Measurements from ENCODE around the gene THBS2. TPM values are rescaled to one million over a fixed set of nuclear protein-coding genes. Genes with fewer than 3 reads are reported as not detected.
"Not testable (repeated sequence)": the region's sequence is repeated elsewhere in the genome, so short reads cannot be mapped to it uniquely, and the experiment has no call there.

The THBS2 gene
- total RNA-seq, 2 experiments from 2014 or later: not detected

- H3K4me3 Mint-ChIP-seq: no peak overlapping the region
- ATAC-seq (no peak), DNase-seq (no peak)
- intact Hi-C loops (cut with DNase I, micrococcal nuclease): no loop called here
- POLR2A ChIA-PET: no interaction called here
- H3K4me1 Mint-ChIP-seq: no peaks in the 10 kb centered on the region
- H3K36me3 Mint-ChIP-seq (ENCODE audit: low read depth): no peaks in the 10 kb centered on the region
- no peaks in the 10 kb centered on the region for H3K27me3 Mint-ChIP-seq
- no peaks in the 10 kb centered on the region for H3K9me3 Mint-ChIP-seq (ENCODE audit: low read depth)
- no peak overlapping the region for H3K27ac Mint-ChIP-seq
- CTCF ChIA-PET: interaction anchor here (1.0 kb wide), 1 partner anchor 12 kb away, joined by 3 read pairs; no protein-coding TSS in a partner anchor
Measured at GRCh38 chr6:169200893-169201514, 52.6 kb downstream of the THBS2 start.

DNA sequence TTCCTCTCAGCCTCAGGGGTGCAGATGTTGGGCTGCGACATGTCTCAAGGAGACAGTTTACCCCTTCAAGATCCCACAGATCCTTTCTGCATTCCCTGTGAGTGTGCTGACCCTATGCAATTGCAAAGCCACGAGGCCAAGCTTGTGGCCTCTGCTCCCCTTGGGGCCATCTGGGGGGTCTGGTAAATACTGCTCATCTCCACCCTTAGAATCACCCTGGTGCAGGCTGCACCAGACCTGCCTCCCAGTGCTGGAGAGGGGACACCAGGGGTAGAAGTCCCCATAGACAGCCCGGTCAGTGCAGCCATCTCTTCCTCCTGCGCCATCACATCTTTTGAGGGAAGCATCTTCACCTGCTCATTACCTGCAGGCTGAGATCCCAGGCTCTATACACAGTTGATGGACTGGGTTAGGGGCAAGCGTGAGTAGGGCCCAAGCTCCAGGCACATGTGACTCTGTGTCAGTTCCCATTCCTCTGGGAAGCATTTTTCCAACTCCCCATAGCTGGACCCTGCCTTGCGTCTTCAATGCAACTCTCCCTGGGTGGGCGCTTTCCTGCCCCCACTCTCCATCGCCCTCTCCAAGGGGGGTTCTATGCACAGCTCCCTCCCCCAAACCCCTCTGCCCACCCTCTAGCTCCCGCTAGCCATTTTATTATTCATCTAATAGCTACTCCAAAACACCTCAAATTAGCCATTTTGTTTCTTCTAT is 53.9 kb downstream of the THBS2 start:
- H3K36me3 Mint-ChIP-seq (ENCODE audit: low read depth): no peaks in the 10 kb centered on the region
- H3K27me3 Mint-ChIP-seq: no peaks in the 10 kb centered on the region
- intact Hi-C loops (cut with DNase I, micrococcal nuclease): no loop called here
- no peak overlapping the region for H3K4me3 Mint-ChIP-seq
- no peak overlapping the region for H3K27ac Mint-ChIP-seq
- ATAC-seq (no peak), DNase-seq (no peak)
- H3K4me1 Mint-ChIP-seq: no peaks in the 10 kb centered on the region
- H3K9me3 Mint-ChIP-seq (ENCODE audit: low read depth): no peaks in the 10 kb centered on the region
- ChIA-PET POLR2A (no interaction called here), CTCF (interaction anchor here (0.6 to 1.0 kb wide), 2 partner anchors 11 to 384 kb away, joined by 3 read pairs; no protein-coding TSS in a partner anchor)

- no peaks in the 10 kb centered on the region for H3K9me3 Mint-ChIP-seq (ENCODE audit: low read depth)
- H3K27ac Mint-ChIP-seq: no peak overlapping the region
- H3K4me3 Mint-ChIP-seq: no peak overlapping the region
- H3K4me1 Mint-ChIP-seq: no peaks in the 10 kb centered on the region
- no peaks in the 10 kb centered on the region for H3K36me3 Mint-ChIP-seq (ENCODE audit: low read depth)
- ChIA-PET POLR2A (no interaction called here), CTCF (no interaction called here)
- no peaks in the 10 kb centered on the region for H3K27me3 Mint-ChIP-seq
- intact Hi-C loops (cut with DNase I, micrococcal nuclease): no loop called here
- DNase-seq (no peak), ATAC-seq (no peak)
Measured at GRCh38 chr6:169198885-169199284, 54.8 kb downstream of the THBS2 start.

- H3K4me1 Mint-ChIP-seq; intact Hi-C loops (cut with DNase I, micrococcal nuclease); H3K27me3 Mint-ChIP-seq; POLR2A ChIA-PET; H3K36me3 Mint-ChIP-seq (ENCODE audit: low read depth); H3K4me3 Mint-ChIP-seq; CTCF ChIA-PET; DNase-seq; H3K9me3 Mint-ChIP-seq (ENCODE audit: low read depth); ATAC-seq; H3K27ac Mint-ChIP-seq: not testable (repeated sequence)
Measured at GRCh38 chr6:169197929-169198328, 55.7 kb downstream of the THBS2 start.

DNA sequence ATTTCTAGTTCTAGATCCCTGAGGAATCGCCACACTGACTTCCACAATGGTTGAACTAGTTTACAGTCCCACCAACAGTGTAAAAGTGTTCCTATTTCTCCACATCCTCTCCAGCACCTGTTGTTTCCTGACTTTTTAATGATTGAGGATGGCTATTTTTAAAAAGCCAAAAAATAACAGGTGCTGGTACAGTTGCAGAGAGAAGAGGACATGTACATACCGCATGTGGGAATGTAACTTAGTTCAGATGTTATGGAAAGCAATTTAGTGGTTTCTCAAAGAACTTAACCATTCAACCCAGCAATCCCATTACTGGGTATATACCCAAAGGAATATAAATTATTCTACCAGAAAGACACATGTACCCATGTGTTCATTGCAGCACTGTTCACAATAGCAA is 57.4 kb downstream of the THBS2 start:
- intact Hi-C loops (cut with DNase I, micrococcal nuclease); H3K36me3 Mint-ChIP-seq (ENCODE audit: low read depth); DNase-seq; H3K4me3 Mint-ChIP-seq; H3K9me3 Mint-ChIP-seq (ENCODE audit: low read depth); POLR2A ChIA-PET; CTCF ChIA-PET; H3K27me3 Mint-ChIP-seq; H3K4me1 Mint-ChIP-seq; H3K27ac Mint-ChIP-seq; ATAC-seq: not testable (repeated sequence)

- Mint-ChIP-seq H3K27me3 (peaks cover 3% of the 10 kb centered on the region), H3K4me1 (no peaks in the 10 kb centered on the region), H3K9me3 (ENCODE audit: low read depth) (no peaks in the 10 kb centered on the region), H3K36me3 (ENCODE audit: low read depth) (no peaks in the 10 kb centered on the region), H3K4me3 (no peak overlapping the region), H3K27ac (no peak overlapping the region)
- DNase-seq (no peak), ATAC-seq (no peak)
- intact Hi-C loops (cut with DNase I, micrococcal nuclease): no loop called here
- ChIA-PET CTCF (interaction anchor here (0.5 to 0.8 kb wide), 2 partner anchors 45 to 144 kb away, joined by 3 read pairs; no protein-coding TSS in a partner anchor), POLR2A (no interaction called here)
Measured at GRCh38 chr6:169194737-169195136, 58.9 kb downstream of the THBS2 start.

GRCh38 chr6:169190970-169191369 is 62.7 kb downstream of the THBS2 start:
- no peak for ATAC-seq
- Mint-ChIP-seq H3K36me3 (ENCODE audit: low read depth) (no peaks in the 10 kb centered on the region), H3K9me3 (ENCODE audit: low read depth) (no peaks in the 10 kb centered on the region), H3K27ac (no peak overlapping the region), H3K27me3 (peaks cover 3% of the 10 kb centered on the region), H3K4me3 (no peak overlapping the region), H3K4me1 (peaks cover 6% of the 10 kb centered on the region)
- ChIA-PET CTCF (no interaction called here), POLR2A (no interaction called here)
- no peak for DNase-seq
- intact Hi-C loops (cut with DNase I, micrococcal nuclease): no loop called here

GRCh38 chr6:169190144-169190584 is 63.5 kb downstream of the THBS2 start:
- H3K36me3 Mint-ChIP-seq (ENCODE audit: low read depth): no peaks in the 10 kb centered on the region
- DNase-seq (no peak), ATAC-seq (no peak)
- CTCF ChIA-PET: interaction anchor here (1.0 kb wide), 1 partner anchor 31 kb away, joined by 4 read pairs; no protein-coding TSS in a partner anchor
- H3K4me3 Mint-ChIP-seq: no peak overlapping the region
- no peaks in the 10 kb centered on the region for H3K9me3 Mint-ChIP-seq (ENCODE audit: low read depth)
- H3K27me3 Mint-ChIP-seq: peaks cover 3% of the 10 kb centered on the region
- intact Hi-C loops (cut with DNase I, micrococcal nuclease): no loop called here
- H3K27ac Mint-ChIP-seq: no peak overlapping the region
- H3K4me1 Mint-ChIP-seq: peaks cover 6% of the 10 kb centered on the region
- POLR2A ChIA-PET: interaction anchor here (0.5 kb wide), 1 partner anchor 75 kb away, joined by 3 read pairs; no protein-coding TSS in a partner anchor

DNA sequence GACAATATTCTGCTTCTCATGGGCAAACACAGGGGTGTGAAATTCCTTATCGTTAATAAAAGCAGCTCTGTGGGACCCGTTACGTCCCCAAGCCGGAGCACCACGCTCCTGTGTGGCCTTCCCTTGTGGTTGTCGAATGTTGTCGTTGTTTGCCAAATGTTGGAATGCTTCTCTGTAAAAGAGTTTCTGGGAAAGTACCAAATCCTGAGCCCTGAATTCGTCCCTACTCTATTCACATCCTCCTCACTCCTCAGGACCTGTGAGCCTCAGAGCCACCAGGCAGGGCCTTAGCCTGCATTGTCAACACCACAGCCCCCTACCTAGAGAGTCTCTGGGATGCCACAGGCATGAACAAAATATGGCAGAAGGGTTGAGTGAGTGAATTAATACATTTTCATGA is 64.0 kb downstream of the THBS2 start:
- ChIA-PET CTCF (interaction anchor here (0.8 to 1.0 kb wide), 2 partner anchors 11 to 32 kb away, joined by 3 to 4 read pairs; no protein-coding TSS in a partner anchor), POLR2A (interaction anchor here (0.5 kb wide), 1 partner anchor 74 kb away, joined by 3 read pairs; no protein-coding TSS in a partner anchor)
- no peak for ATAC-seq
- DNase-seq: no peak
- Mint-ChIP-seq H3K36me3 (ENCODE audit: low read depth) (no peaks in the 10 kb centered on the region), H3K9me3 (ENCODE audit: low read depth) (no peaks in the 10 kb centered on the region), H3K4me3 (no peak overlapping the region), H3K4me1 (peaks cover 6% of the 10 kb centered on the region), H3K27ac (no peak overlapping the region), H3K27me3 (peaks cover 3% of the 10 kb centered on the region)
- intact Hi-C loops (cut with DNase I, micrococcal nuclease): no loop called here

DNA sequence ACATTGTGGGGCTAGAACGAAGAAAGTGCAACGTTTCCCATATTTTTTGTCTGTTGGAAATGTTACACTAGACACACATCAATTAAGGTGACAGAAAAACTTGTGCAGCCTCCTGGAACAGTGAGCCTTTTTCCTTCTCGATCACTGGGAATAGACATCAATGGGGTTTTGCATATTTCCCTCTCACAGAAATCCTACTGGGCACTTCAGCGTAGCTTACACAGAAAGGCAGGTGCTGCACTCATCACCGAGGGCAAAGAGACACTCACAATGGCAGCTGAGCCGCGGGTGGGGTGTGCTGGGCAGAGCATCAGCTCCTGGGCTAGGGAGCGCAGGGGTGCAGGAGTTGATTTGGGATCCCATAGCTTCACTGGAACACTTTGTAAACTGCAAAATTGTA is 64.5 kb downstream of the THBS2 start:
- CTCF ChIA-PET: interaction anchor here (0.6 to 0.8 kb wide), 2 partner anchors 11 to 33 kb away, joined by 3 read pairs; no protein-coding TSS in a partner anchor
- Mint-ChIP-seq H3K27me3 (peaks cover 3% of the 10 kb centered on the region), H3K36me3 (ENCODE audit: low read depth) (no peaks in the 10 kb centered on the region), H3K27ac (no peak overlapping the region), H3K4me3 (no peak overlapping the region), H3K9me3 (ENCODE audit: low read depth) (no peaks in the 10 kb centered on the region), H3K4me1 (peaks cover 6% of the 10 kb centered on the region)
- no peak for DNase-seq
- no peak for ATAC-seq
- POLR2A ChIA-PET: no interaction called here
- intact Hi-C loops (cut with DNase I, micrococcal nuclease): no loop called here

- Mint-ChIP-seq H3K36me3 (ENCODE audit: low read depth) (no peaks in the 10 kb centered on the region), H3K27ac (no peak overlapping the region), H3K27me3 (peaks cover 3% of the 10 kb centered on the region), H3K4me3 (no peak overlapping the region), H3K9me3 (ENCODE audit: low read depth) (no peaks in the 10 kb centered on the region), H3K4me1 (peaks cover 6% of the 10 kb centered on the region)
- CTCF ChIA-PET: interaction anchor here (0.6 kb wide), 1 partner anchor 32 kb away, joined by 3 read pairs; no protein-coding TSS in a partner anchor
- intact Hi-C loops (cut with DNase I, micrococcal nuclease): no loop called here
- ATAC-seq (peak; percentile 76), DNase-seq (peak; percentile 36)
- POLR2A ChIA-PET: no interaction called here
Measured at GRCh38 chr6:169188475-169188874, 65.2 kb downstream of the THBS2 start.

- Mint-ChIP-seq H3K4me1 (peaks cover 6% of the 10 kb centered on the region), H3K4me3 (no peak overlapping the region), H3K36me3 (ENCODE audit: low read depth) (no peaks in the 10 kb centered on the region), H3K9me3 (ENCODE audit: low read depth) (no peaks in the 10 kb centered on the region), H3K27ac (no peak overlapping the region), H3K27me3 (peaks cover 3% of the 10 kb centered on the region)
- intact Hi-C loops (cut with DNase I, micrococcal nuclease): no loop called here
- CTCF ChIA-PET: no interaction called here
- POLR2A ChIA-PET: no interaction called here
- ATAC-seq: peak; percentile 66
- peak; percentile 15 for DNase-seq
Measured at GRCh38 chr6:169188051-169188470, 65.6 kb downstream of the THBS2 start.
